Activated CD4-positive, alpha-beta T cell treated with anti-CD3 and anti-CD28 coated beads, Interleukin-2, amount 50 U/mL, for 48 hours (primary cell): Measurements from ENCODE around the gene ANKRD6.

Source experiments
- DNase-seq, 2 experiments: peaks; one replicate each; pipeline ENCODE4 v3.0.0-alpha.2; 2020

Gene ANKRD6

GRCh38 chr6:89566008-89566800 is 133.3 kb downstream of the ANKRD6 start:
- no peak for DNase-seq

DNA sequence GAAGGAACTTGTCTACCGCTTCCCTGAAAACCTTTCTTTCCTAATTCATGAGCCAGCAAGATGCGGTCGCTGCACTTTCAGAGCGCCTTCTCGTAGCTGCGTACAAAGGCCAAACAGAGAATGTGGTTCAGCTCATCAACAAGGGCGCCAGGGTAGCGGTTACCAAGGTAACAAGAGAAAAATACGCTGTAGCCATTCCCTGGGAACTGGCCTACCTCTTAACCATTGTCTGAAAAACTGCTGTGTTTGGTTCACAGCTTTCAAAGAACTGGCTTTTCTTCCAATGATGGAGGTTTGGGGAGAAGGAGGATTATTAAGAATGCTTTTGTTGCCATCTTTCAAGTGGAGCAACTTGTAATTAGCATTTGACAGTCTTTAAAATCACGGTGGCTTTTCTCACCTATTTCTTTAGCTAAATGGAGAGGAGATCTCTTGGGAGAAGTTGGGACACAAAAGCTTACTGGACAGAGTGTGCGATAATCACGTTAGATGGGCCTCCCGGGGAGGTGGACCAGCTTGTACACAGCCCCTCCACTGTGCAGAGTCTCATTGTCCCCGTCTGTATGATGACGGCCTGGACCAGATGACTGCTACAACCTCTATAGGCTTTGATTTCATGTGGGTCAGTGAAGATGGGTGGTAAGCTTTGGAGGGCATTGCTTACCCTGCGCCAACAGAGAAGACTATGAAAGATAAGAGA is 134.1 kb downstream of the ANKRD6 start:
- DNase-seq: no peak

DNA sequence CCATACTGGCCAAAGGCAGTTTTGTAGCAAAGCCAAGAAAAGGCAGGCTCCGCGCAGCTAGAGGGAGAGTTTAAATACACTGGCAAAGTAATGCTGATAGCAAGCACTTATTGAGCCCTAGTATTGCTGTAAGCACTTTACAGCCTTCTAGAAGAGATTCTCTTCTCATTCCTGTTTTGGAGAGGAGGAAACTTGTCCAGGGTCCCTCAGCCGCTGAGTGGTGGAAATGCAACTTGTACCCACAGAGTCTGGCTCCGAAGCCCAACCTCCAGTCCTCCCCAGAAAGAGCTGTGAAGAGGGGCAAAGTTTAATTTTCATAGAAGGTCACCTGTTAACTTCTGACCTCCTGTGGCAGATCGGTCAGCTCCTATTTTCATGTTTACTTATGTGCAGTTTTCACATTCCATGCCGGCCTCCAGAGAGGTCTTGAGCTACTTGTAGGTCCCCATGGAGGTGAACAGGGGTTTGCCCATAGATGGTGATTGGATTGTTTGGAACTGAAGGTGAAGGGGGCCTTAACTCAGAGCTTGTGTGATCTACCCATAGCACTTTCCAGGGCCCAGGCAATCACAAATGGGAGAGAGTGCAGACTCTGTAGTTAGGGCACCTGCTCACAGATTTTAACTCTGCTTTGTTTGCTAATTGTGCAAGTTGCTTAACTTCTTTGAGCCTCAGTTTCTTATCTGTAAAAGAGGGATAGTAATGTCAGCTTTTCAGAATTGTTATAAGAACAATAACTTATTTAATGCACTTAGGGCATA is 134.9 kb downstream of the ANKRD6 start:
- no peak for DNase-seq

- DNase-seq: no peak
These were observed 142.1 kb downstream of the ANKRD6 start for GRCh38 chr6:89574910-89575561.

- DNase-seq: no peak
These were observed 142.6 kb downstream of the ANKRD6 start for GRCh38 chr6:89575562-89575960.

GRCh38 chr6:89580997-89581666 is 148.2 kb downstream of the ANKRD6 start:
- DNase-seq: no peak

DNA sequence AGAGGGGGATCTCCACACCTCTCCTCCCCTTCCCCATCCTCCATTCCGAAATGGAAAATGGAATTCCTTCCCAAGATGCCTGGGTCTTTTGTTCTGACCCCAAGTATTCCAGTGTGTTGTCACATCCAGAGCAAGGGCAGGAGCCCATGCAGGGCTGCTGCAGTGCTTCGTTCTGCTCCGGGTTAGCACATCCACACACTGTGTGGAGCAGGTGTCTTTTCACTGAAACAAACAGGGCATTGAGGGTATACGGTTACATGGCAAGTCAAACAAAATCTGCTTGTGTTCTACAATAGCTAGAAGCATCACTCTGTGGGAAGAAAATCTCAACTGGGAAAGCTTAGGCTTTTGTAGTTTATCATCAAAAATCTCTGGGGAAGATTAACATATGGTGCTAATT is 148.7 kb downstream of the ANKRD6 start:
- DNase-seq: no peak

DNA sequence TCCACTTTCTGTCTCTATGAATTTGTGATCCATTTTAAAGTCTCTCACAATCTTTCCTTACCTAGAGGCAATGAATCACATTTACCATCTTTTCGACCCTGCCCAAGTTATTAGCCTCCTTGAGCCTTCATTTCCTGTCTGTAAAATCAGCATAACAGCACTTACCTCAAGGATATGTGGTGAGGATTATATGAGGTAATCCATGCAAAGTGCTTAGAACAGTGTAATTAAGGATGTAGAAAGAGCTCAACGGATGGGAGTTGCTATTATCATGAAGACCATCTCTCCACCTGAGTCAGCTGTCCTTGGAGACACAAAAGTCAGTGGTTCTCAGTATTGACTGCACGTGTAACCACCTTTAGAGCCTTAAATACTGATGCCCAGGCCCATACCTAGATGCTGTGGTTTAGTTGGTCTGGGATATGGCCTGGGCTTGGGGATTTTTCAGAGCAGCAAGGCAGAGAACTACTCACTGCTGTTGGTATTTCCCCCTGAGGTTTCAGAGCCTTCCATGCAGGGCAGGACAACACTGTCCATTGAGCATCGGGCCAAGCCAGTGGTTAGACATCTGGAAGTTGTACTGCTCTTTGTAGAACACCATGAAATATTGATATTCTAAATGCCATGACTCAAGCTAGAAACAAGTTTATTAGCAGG is 149.8 kb downstream of the ANKRD6 start:
- no peak for DNase-seq

GRCh38 chr6:89583559-89583958 is 150.6 kb downstream of the ANKRD6 start:
- no peak for DNase-seq

- no peak for DNase-seq
These were observed 151.6 kb downstream of the ANKRD6 start for GRCh38 chr6:89584539-89584938.

- no peak for DNase-seq
These were observed 152.2 kb downstream of the ANKRD6 start for GRCh38 chr6:89585154-89585553.

GRCh38 chr6:89589297-89590025 is 156.5 kb downstream of the ANKRD6 start:
- no peak for DNase-seq

GRCh38 chr6:89590133-89590532 is 157.2 kb downstream of the ANKRD6 start:
- DNase-seq: no peak

GRCh38 chr6:89591745-89592144 is 158.8 kb downstream of the ANKRD6 start:
- no peak for DNase-seq

GRCh38 chr6:89596056-89596455 is 163.1 kb downstream of the ANKRD6 start:
- DNase-seq: no peak

DNA sequence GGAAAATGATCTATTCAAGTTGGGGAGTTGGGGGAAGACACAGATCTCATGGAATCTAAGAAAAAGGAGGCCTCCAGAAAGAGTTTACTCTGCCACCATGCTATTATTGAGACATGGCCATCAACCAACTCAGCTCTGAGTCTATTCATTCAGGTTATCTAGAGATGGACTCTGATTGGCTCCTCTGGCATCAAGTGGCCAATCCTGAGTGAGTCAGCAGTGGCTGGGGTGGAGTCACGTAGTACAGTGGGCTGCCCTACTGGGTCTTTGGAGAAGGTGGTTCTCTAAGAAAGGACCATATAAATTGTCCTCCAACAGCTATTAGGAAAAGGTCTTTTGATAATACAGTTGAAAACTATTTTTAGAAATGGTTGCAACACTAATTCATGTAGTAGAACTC is 163.5 kb downstream of the ANKRD6 start:
- DNase-seq: no peak

- no peak for DNase-seq
These were observed 164.4 kb downstream of the ANKRD6 start for GRCh38 chr6:89597372-89597771.

GRCh38 chr6:89597988-89598387 is 165.0 kb downstream of the ANKRD6 start:
- DNase-seq: no peak

DNA sequence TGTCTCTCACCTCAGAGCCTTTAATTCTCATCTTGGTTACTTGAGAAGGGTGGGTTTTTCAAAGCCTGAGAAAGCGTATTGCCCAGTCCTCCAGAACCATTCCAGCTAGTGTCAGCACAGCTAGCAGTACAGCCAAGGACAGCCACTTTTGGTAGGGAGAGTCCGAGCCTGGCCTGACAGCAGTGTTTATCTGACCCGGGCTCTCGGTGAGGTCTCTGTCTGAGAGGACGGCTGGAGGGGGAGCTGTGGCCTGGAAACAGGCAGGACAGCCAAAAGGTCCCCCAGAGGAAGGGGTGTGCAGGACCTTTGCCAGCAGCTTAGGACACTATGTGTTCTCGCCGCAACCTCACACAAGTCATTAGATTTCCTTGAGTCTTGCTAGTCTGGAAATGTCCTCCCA is 166.8 kb downstream of the ANKRD6 start:
- DNase-seq: no peak

DNA sequence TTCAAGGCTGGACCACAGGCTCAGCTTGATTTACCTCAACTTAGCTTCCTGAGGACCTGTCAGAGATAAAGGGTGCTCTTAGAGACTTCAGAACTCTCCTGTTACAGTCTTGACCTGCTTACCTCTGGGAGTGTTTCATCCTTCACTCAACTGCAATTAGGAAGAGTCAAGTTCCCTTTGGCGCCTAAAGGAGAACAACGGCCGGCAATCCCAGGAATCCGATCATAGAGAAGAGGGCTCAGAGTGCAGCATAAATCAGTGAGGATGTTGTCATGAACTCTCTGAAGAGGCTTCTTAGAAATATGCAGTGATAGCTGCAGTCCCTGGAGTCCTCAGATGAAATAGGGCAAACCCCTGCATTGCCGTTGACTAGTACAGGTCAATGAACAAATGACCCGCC is 169.2 kb downstream of the ANKRD6 start:
- DNase-seq: no peak

- no peak for DNase-seq
These were observed 171.7 kb downstream of the ANKRD6 start for GRCh38 chr6:89604653-89605052.
